Astrocyte of the cerebellum (primary cell): ENCODE data around the gene GRK3.
"Not testable (repeated sequence)": the region's sequence is repeated elsewhere in the genome, so short reads cannot be mapped to it uniquely, and the experiment has no call there.

Source experiments
- DNase-seq: peaks from one replicate; pipeline ENCODE4 v3.0.0-alpha.2; 2011; ENCODE audit warnings: low read depth
- H3K4me3 ChIP-seq: 2 replicates; pipeline ENCODE4 v1.5.1; 2011; ENCODE audit warnings: mild to moderate bottlenecking, low read depth, low read length, moderate library complexity
- in situ Hi-C: cut with HindIII; loops from 2 replicates; pipeline ENCODE4 v1.10.0; 2017; ENCODE audit warnings: low sequenced_read_pairs
- TF ChIP-seq, protein P1 (sequence below): IDR thresholded peaks from 2 replicates; pipeline ENCODE4 v1.5.1; 2012; ENCODE audit warnings: low read length, low read depth, moderate library complexity, mild to moderate bottlenecking; ENCODE audit errors: missing control alignments

GRK3 gene

DNA sequence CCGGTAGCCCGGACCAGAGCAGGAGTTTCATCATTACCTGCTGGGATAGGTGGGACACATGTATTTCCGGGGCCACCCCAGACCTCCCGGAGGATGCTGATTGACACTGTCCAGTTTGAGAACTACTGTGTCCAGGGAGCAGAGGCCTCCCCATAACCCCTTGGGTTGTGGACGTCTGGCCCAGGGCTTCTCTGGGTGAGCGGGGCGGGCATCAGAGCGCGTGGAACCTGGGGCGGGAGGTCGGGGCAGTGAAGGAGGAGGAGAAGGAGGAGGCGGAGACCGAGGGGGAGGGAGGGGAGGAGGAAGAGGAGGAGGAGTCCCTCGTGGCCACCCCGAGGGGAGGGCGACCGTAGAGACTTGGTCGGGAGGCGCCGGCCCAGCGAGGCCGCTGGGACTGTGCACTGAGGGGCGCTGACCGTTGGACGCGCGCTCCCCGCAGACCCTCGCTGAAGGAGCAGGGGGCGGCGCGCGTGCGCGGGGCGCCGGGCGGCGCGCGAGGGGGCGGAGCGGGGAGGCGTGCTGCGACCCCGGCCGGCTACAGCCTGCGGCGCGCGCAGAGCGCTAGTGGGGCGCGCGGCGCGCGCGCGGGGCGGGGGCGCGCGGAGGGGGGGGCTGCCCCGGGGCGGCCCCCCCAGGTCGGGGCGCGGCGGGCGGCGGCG is at the start of gene GRK3:
Gene GRK3, plus strand, starts transcription at position 356 of the 659 bp plus-strand sequence. CDS start 366 bp downstream, outside the sequence.
- TF ChIP-seq, protein P1, sequence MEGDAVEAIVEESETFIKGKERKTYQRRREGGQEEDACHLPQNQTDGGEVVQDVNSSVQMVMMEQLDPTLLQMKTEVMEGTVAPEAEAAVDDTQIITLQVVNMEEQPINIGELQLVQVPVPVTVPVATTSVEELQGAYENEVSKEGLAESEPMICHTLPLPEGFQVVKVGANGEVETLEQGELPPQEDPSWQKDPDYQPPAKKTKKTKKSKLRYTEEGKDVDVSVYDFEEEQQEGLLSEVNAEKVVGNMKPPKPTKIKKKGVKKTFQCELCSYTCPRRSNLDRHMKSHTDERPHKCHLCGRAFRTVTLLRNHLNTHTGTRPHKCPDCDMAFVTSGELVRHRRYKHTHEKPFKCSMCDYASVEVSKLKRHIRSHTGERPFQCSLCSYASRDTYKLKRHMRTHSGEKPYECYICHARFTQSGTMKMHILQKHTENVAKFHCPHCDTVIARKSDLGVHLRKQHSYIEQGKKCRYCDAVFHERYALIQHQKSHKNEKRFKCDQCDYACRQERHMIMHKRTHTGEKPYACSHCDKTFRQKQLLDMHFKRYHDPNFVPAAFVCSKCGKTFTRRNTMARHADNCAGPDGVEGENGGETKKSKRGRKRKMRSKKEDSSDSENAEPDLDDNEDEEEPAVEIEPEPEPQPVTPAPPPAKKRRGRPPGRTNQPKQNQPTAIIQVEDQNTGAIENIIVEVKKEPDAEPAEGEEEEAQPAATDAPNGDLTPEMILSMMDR, result no peak
- in situ Hi-C loops, result no loop called here
- DNase-seq, result no peak
- H3K4me3 ChIP-seq, result peak within 1 kb of the TSS; percentile 58

DNA sequence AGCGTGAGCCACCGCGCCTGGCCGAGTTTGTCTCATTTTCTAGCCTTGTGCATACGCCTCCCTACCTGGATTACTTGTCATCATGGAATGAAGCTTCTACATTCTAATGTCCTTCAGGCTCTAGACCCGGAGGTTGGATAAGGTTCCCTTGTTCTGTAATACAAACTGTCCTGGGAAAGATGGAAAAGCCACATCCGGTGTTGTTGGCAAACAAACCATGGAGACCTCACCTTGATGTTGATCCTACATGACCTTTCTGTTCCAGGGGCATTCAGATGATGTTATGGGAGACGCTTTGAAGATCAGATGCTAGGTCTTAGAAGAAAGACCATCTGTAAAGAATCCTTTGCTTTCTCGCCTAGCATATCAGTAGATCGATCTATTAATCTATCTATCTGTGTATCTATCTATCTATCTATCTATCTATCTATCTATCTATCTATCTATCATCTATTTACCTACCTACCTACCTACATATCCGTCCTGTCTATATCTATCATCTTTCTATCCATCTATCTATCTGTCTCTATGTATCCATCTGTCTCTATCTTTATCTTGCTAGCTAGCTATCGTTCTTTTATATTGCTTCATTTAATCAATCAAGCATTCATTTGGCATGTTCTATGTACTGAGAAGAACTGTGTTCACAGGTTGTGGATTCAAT is 46.3 kb upstream of the GRK3 start:
- no peak for DNase-seq
- in situ Hi-C loops, result no loop called here
- no peak overlapping the region for H3K4me3 ChIP-seq
- TF ChIP-seq, protein P1, result no peak

DNA sequence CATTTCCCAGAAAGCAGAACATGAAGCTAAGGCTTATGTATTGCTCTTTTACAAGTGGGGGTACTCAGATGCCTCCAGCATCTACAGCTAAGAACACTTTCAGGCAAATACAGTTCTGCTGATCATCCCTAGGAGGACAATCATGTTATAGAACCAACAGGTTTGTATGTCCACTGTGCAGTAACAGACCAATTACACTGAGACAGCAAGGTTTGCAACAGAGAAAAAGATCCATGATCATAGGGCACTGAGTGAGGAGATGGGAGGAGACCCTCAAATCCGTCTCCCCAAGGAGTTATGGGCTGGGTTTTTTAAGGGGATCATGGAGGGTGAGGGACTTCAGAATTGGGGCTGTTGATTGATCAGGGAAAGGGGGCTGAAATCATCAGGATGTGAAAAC is 39.1 kb upstream of the GRK3 start:
- TF ChIP-seq, protein P1, result no peak
- no peak for DNase-seq
- H3K4me3 ChIP-seq, result no peak overlapping the region
- in situ Hi-C loops, result no loop called here

DNA sequence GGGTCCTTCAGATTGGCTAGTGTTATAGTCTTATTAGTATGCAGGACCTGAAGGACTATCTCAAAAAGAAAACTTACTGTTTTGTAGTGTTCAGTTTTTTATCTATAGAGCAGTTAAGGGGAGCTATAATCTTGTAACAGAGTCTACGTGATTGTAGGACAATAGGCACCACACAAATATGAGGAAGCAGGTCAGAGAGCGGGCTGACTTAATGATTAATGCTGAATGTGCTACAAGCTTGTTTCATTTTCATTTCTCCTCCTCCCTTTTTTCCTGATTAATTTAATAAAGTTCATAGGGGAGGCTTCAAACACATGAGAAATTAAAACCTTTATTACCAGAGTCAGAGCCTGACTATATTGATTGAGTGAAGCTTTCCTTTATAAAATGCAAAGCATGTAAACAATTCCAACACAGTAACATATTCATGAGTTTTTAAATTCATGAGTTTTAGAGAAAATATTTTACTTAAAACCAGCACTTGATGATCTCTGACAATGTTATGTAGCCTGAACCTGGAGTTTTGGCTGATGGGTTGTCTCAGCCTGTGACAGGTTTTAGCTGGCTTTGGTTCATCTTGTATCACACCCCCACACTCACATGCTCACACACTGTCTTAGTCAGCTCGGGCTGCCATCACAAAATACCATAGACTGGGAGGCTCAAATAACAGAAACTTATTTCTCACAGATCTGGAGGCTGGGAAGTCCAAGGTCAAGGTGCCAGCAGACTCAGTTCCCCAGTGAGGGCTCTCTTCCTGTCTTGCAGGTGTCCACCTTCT is 38.5 kb upstream of the GRK3 start:
- H3K4me3 ChIP-seq, DNase-seq, in situ Hi-C loops: not testable (repeated sequence)

DNA sequence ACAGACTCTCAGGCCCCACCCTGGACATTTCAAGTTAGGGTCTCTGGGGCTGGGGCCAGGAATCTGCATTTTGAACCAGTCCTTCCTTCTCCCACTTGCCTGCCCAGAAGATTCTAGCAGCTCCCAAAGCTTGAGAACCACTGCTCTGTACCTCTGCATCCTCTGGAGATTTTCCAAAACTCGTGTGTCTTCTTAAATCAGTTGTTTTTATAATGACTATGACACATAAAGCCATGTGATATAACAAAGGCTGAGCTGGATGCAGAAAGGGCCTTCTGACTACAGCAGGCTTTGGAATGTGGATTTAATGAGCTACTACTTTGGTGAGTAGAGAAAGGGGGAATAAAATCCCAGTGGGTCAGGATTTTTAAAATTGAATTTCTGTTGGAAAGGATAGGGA is 37.5 kb upstream of the GRK3 start:
- in situ Hi-C loops, DNase-seq, H3K4me3 ChIP-seq: not testable (repeated sequence)

DNA sequence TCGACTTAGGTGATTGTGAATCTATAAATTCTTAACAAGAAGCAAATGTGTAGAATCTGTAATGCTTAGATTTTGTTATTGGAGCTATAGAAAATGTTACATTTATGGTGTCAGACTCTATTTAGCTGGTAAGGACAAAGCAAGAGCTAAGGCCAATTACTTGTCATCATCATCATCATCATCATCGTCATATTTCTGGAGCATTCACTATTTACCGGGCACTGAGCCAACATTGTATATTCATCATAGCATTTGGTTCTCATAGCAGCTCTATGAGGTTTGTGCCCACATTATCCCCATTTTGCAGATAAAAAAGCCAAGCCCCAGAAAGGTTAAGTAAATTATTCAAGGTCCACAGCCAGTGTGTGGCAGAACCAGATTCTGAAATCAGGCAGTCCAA is 36.4 kb upstream of the GRK3 start:
- DNase-seq, in situ Hi-C loops, H3K4me3 ChIP-seq: not testable (repeated sequence)

DNA sequence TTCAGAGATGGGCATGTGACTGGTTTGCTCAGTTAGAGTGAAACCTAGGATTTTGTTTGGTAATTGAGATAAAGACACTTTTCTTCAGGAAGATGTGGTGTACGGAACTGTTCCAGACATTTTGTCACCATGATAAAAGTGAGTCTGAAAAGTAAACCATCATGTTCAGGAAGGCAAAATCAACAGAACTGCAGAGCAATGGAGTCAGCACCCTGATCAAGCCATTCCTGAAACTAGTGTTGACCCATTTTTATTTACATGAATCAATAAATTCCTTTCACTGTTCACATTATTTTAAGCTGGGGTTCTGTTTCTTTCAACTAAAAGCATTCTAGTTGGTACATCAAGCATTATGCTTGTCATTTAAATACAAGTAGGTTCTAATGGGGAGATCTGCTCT is 35.4 kb upstream of the GRK3 start:
- in situ Hi-C loops, H3K4me3 ChIP-seq, DNase-seq: not testable (repeated sequence)

DNA sequence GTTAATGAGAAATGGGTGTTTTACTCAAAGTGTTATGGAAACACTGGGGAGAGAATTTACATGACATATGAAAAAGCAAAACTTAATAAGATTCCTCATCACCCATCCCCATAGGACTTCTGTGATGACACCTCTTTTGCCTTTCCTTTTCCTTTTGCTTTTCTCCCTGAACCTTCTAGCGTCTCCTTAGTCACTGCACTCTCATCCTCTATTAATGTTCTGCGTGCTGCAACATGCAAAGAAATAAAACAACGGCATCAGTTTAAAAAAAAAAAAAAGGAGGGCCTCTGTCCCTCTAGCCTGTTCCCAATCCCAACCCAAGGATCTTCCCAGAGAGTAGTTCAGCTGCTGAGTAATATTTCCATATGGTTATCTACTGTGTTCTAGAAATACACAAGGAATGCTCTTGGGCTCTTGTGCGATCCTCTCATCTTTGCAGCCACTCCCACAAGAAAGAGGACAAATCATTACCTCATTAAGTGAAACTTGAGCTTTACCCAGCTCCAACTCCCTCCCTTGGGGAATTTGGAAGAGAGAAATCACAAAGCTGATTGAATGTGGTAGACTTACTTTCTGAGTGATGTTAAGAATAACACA is 34.8 kb upstream of the GRK3 start:
- DNase-seq, in situ Hi-C loops: not testable (repeated sequence)

DNA sequence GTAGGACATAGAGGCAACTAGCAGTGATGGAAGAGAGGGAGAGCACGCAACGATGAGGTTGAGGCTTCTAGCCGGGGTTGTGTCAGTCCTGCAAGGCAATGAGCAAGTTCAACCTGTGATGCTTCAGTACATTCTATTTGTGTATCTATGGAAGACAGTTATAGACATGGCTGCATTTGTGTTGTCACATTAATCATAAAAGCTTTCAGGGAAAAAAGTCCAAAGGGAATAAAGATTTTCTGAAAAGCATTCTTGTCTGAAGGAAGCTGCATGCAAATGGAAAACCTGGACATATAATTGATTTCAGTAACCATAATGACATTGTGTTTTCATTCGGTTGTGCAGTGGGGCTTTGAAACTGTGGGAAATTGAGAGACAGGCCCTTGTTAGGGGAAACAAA is 32.8 kb upstream of the GRK3 start:
- H3K4me3 ChIP-seq, in situ Hi-C loops: not testable (repeated sequence)

More for the DNA sequence above, 34.8 kb upstream of the GRK3 start:
- not testable (repeated sequence) for H3K4me3 ChIP-seq

More for the DNA sequence above, 32.8 kb upstream of the GRK3 start:
- not testable (repeated sequence) for DNase-seq
